NCI-H146 (cell line): ENCODE measurements around the gene BRD7.

Experiments
- DNase-seq: peaks from one replicate; lab custom pipeline; 2025; lab: John Stamatoyannopoulos, UW

Gene BRD7

DNA sequence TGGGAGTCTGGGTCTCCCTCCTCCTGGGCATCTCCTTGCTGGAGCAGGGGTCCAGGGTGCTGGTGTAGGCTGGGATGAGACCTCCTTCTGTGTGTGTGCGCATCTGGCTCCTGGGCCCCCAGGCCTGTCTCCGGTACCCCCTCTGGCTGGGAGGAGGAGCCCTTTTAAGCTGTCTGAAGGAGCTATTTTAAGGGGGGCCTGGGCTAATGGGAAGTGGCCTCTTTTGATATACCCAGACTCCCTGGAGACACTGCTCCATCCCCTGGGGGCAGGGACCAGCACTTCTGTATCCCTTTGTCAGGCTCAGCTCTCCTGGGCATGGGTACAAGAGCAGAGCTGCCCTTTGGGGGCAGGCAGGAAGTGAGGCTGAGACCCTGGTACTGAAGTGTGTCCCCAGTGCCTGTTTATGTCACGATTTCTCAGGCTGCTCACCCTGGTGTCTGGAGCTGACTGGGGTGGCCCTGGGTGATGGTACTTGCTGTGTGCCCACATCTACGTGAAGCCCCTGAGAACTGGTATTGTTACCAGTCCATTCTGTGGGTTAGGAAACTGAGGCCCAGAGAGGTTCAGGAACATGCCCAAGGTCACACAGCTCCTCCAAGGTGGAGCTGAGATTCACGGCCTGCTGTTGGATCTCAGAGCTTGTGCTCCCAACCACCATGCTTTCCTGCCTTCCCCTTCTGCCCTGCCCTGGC lies 96.0 kb downstream of the BRD7 start:
- no peak for DNase-seq

DNA sequence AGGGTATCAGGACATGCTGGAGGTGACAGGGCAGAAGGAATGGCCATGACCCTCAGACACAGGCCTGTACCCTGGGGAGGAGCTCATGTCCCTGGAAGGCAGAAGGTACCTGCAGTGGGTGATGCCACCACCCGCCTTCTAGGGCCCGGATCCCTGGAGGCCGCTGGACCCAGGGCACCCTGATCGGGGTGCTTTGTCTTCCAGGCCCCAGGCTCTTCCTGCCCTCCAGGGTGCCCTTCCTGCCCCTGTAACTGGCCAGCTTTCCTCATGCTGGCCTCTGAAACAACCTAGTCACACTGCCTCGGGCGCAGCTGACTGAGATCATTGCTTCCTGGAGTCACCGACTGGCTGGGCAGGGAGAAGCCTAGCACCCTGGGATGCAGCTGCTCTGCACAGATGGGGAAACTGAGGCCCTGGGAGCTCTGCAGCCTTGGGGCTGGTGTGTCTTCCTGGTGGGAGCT lies 96.6 kb downstream of the BRD7 start:
- no peak for DNase-seq

DNA sequence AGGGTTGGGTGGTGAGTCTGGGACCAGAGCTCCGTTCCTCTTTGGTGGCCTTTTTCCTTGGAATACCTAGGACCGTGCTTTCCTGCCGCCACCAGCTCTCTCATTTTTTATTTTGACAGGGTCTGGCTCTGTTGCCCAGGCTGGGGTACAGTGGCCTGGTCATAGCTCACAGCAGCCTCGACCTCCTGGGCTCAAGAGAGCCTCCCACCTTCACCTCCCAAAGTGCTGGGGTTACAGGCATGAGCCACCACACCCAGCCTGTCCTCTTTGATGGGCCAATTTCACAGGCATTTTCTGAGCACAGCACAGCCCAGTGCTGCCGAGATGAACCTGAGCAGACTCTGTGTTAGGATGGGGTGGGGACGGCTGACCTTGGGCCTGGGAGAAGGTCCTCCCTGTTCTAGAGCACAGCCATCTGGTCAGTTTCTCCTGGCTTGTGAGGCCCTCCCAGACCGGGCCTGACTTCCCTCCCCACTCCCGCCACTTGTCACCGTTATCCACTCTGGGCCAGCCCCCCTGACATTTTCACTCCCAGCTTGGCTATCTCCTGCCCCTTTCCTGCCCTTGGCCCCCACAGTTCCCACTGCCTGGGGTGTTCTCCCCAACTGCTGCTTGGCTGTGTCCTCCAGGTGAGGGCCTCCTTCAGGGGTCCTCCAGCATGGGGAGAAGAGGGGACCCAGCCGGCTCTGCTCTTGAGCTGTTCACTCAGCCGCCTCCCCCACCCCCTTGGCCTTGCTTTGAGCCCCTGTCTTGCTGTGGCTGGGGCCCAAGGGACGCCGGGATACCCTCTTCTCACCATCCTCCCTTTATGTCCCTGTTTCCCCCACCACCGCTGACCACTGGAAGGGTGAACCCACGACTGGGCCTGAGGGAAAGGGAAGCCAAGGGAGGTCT lies 97.4 kb downstream of the BRD7 start:
- DNase-seq: no peak

DNA sequence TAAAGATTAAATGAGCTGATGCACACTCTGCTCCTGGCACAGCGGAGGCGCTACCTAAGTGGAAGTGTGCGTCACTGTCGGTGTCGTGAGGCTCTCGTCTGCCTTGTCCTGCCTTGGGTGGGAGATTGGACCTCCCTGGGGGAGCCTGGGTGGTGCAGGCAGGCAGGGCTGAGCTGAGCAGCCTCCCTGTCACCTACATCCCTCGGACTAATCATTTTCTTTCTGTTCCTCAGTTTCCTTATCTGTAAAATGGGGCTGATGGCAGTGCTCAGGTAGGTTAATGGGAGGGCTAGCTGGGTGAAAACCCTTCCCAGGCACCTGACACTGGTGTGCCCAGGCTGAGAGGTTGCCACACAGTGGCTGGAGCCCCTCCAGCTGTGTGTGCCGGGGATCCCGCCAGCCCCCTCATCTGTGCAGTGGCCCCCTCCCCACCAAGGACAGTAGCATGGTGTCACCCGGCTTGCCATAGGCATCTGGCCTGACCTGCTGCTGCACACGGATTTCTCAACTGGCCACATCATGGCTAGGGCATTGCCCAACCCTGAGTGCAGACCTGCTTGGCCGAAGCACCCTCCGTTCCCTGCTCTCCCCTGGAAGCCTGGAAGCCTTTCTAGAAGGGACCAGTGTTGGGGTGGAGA lies 98.2 kb downstream of the BRD7 start:
- no peak for DNase-seq

DNA sequence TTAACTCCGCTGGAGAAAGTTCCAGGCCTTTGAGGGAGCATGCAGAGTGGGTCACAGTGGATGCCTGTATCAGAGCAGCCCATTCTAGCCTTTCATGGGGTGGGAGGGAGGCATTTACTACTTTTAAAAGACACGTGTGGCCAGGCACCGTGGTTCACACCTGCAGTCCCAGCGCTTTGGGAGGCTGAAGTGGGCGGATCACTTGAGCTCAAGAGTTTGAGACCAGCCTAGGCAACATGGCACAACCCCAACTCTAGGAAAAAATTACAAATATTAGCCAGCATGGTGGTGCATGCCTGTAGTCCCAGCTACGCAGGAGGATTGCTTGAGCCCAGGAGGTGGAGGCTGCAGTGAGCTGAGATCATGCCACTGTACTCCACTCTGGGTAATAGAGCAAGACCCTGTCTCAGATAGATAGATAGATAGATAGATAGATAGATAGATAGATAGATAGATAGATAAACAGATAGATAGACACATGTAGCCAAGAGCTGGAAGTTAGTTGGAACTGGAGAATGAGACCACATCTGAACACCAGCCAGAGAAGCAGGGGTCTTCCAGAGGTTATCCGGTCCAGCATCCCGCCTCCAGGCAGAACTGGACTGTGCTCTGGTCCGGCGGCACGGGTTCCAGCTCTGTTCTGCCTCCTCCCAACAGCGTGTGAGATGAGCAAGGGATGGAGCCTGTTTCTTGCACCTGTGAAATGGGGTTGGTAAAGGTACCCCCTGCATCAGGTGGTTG lies 98.8 kb downstream of the BRD7 start:
- DNase-seq: no peak

DNA sequence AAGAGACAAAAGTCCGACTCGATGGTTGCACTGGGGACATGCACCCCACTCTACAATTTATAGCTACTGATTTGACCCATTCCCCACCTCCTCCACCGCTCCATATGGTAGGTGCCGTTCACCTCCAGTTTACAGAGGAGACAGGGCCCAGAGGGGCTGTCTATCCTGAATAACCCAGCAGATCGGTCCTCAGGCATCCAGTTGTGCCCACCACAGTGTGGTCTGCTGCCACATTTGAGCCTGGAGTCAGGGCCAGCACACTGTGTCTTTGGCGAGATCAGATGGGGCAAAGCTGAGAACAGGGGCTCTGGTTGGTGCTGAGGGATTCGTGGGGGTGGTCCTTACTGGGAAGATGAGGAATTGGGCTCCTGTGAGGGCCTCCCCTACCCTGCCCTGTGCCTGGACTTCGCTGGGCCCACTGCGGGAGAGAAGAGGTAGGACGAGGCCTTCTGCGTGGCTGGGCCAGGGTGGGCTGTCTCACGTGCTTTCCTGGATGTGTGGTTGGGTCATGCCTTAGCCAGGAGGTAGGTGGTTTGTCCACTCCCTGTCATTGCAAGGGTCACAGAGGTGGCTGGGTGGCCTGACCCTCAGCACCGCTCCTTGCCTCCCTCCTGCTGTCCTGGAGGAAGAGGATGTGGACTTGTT lies 99.6 kb downstream of the BRD7 start:
- DNase-seq: no peak

DNA sequence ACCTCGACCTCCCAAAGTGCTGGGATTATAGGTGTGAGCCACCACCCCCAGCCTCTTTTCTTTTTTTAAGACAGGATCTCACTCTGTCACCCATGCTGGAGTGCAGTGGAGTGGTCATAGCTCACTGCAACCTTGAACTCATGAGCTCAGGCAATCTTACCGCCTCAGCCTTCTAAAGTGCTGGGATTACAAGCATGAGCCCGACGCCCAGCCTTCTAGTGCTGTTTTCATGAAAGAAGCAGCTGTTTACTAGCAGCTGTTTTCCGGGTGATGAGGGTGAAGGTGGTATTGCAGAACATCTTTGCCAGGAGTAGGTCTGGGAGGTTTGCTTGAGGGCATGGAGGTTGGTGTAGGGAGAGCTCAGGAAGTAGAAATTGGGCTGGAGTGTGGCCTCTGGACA lies 100.4 kb downstream of the BRD7 start:
- no peak for DNase-seq

DNA sequence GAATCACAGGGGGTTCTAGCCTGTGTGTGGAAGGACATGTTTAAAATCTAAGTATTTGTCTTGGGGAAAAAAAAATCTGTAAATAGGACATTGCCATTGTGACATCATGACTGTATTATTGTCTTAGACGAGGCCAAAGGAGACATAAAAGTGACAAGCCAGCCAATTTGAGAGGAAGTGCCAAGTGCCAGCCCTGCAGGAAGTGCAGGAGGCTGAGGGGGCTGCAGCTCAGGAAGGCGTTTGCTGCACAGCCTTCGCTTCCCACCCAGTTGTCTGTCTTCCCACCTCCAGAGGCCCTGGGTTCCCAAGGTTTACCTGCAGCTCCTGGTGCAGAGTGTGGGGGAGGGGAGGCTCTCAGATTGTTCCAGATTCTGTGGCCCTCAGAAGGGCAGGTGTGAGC lies 101.1 kb downstream of the BRD7 start:
- DNase-seq: no peak

DNA sequence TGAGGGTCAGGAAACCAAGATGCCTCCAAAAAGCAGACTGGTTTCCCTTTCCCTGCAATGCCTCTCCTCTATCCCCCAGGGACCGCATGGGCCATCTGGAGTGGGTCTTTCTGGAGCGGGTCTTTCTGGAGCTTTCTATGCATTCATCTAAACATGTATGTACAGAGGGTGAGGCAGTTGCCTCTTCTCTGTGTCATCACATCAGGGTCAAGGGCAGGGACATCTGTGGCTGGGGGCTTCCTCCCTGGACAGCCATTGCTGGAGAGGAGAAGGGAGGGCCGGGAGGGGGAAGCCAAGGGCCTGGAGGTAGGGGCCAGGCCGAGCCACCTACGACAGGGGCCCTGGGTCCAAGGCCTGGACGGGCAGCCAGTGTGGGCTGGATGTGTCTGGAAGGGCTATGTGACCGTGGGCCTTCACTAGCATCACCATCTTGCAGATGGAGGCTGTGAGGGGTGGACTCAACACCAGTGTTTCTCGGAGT lies 101.6 kb downstream of the BRD7 start:
- no peak for DNase-seq

DNA sequence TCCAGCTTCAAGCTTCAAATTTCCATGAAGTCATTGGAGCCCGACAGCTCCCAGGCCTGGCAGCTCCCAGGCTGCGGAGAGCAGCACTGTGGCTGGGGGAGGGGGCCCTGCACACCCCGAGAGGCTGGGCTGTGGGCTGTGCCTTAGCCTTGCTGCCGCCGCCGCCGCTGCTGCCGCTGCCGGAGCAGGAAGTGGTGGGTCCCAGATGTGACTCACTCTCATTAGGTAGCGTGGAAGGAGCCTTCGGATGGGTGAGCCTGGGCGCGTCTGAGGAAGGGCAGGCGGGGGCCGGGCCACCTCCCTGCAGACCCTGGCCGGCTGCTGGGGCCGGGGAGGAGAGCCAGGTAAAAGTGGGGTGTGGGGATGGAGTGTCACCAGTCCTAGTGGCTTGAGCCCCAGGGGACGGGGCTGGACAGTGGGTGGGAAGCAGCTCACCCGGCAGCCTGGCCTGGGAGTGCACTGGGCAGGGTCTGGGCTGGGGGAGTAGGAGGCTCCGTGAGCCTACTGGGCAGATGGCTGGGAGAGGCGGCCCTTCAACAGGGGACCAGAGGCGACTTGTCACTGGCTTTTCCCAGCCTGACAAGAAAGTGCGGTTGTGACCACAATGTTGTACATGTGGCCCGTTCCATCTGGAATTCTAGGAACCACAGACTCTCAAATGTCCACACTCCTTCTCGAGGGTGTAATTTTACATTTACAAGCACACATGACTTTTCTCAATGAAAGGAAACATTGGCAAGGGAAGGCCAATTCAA lies 102.3 kb downstream of the BRD7 start, which contains the start of gene ADCY7:
TSS of gene ADCY7 (plus strand) at position 215 of the 755 bp plus-strand sequence. CDS start 21,629 bp downstream, outside the sequence.
- DNase-seq: no peak
